Lung (tissue), 16 donors: ENCODE measurements around the gene FAM161B. TPM values are rescaled to one million over a fixed set of nuclear protein-coding genes. Genes with fewer than 3 reads are reported as not detected.

Source experiments
- ATAC-seq: fragments of 200-7000 bp; cut with Tn5 transposase; one replicate; pipeline ENCODE4 v1.9.1; 2020; ENCODE audit warnings: moderate number of reproducible peaks; ENCODE audit not compliant: insufficient read depth, low FRiP score
- DNase-seq, 3 donors: peaks; one replicate each; pipeline ENCODE4 v3.0.0-alpha.2; 2013 to 2017
- H3K27ac ChIP-seq, 2 donors: one replicate each; pipeline ENCODE4 v1.5.1; 2013; ENCODE audit warnings: mild to moderate bottlenecking in 2 of 2, moderate library complexity in 2 of 2, control low read depth in 1 of 2, inconsistent platforms in 1 of 2, low read depth in 1 of 2, low read length in 1 of 2
- H3K27me3 ChIP-seq, 3 donors: one replicate each; pipeline ENCODE4 v1.5.1; 2013; ENCODE audit warnings: low read length in 2 of 3; ENCODE audit not compliant: control insufficient read depth in 3 of 3, insufficient read depth in 3 of 3
- H3K36me3 ChIP-seq, 4 donors: one replicate each; pipeline ENCODE4 v1.5.1; 2013; ENCODE audit warnings: low read length in 4 of 4, mild to moderate bottlenecking in 1 of 4, moderate library complexity in 1 of 4; ENCODE audit not compliant: control insufficient read depth in 4 of 4, insufficient read depth in 4 of 4
- H3K4me1 ChIP-seq, 5 donors: one replicate each; pipeline ENCODE4 v1.5.1; 2013; ENCODE audit warnings: low read length in 5 of 5, mild to moderate bottlenecking in 2 of 5, moderate library complexity in 1 of 5; ENCODE audit not compliant: control insufficient read depth in 5 of 5, insufficient read depth in 5 of 5
- H3K4me3 ChIP-seq: one replicate; pipeline ENCODE4 v1.5.1; 2013; ENCODE audit warnings: mild to moderate bottlenecking, control low read depth, moderate library complexity
- H3K9ac ChIP-seq, 2 donors: one replicate each; pipeline ENCODE4 v1.5.1; 2013; ENCODE audit warnings: low read length in 2 of 2, control low read depth in 1 of 2; ENCODE audit not compliant: insufficient read depth in 1 of 2
- H3K9me3 ChIP-seq, 4 donors: one replicate each; pipeline ENCODE4 v1.5.1; 2013; ENCODE audit warnings: low read length in 3 of 4, mild to moderate bottlenecking in 1 of 4, moderate library complexity in 1 of 4; ENCODE audit not compliant: control insufficient read depth in 4 of 4, insufficient read depth in 3 of 4
- CTCF ChIP-seq: IDR thresholded peaks from 2 replicates; pipeline ENCODE4 v1.5.1; 2012; ENCODE audit warnings: mild to moderate bottlenecking; ENCODE audit errors: control extremely low read depth, extremely low read depth
- WGBS, 2 donors: extraction: QIAGEN DNeasy Blood & Tissue Kit; methylation state at CpG; one replicate each; pipeline ENCODE4 v1.1.7; 2013; 5-methylcytosine and 5-hydroxymethylcytosine counted together
- long read RNA-seq, 5 donors: transcript quantifications; one replicate each; lab custom pipeline, GENCODE V29; 2026
- polyA plus RNA-seq, 2 donors: library from polyadenylated mRNA; stranded (reverse); fragments of 200-250 nt; gene quantifications; one replicate each; pipeline ENCODE4 v1.2.1, GENCODE V29; 2013
- total RNA-seq, 2 donors: library from RNA; depleted of rRNA in 1 of 2; stranded (reverse); fragments of >200 nt in 1 of 2; gene quantifications; one replicate each; pipeline ENCODE4 v1.2.1, GENCODE V29; 2014 to 2021
- donor health status: control.
- donor health status: control.
- donor health status: Bipolar disorder and iron deficiency.
- donor health status: healthy.
- donor health status: DM: yes; HTN: yes; CAD: no.

The FAM161B gene
- total RNA-seq (1 to 10 TPM; 4.6 to 9.7 TPM), polyA plus RNA-seq (1 to 10 TPM; 1.9 to 2.2 TPM)
- long read RNA-seq, donor 1, full-length matches to known transcripts = 1 of 1 reads
- long read RNA-seq, donor 1, partial matches to known transcripts = 0 of 1 reads
- long read RNA-seq, donor 1, other reads (novel, unspliced or antisense) = 0 of 1 reads
- long read RNA-seq, donor 2 = 0 reads
- long read RNA-seq, donor 3, full-length matches to known transcripts = 1 of 1 reads
- long read RNA-seq, donor 3, partial matches to known transcripts = 0 of 1 reads
- long read RNA-seq, donor 3, other reads (novel, unspliced or antisense) = 0 of 1 reads
- long read RNA-seq, donor 4 = 0 reads
- long read RNA-seq, donor 5, full-length matches to known transcripts = 1 of 1 reads
- long read RNA-seq, donor 5, partial matches to known transcripts = 0 of 1 reads
- long read RNA-seq, donor 5, other reads (novel, unspliced or antisense) = 0 of 1 reads

- H3K27ac ChIP-seq = peak within 1 kb of the TSS; percentile 98 to 99
- TF ChIP-seq CTCF = no peak
- H3K27me3 ChIP-seq = no peaks in the 10 kb centered on the region
- peaks cover 3 to 13% (median 3%) of the 10 kb centered on the region in 5 donors for H3K4me1 ChIP-seq
- H3K9me3 ChIP-seq = no peaks in the 10 kb centered on the region
- H3K9ac ChIP-seq = peak within 1 kb of the TSS; percentile 84 to 87
- WGBS, 2 donors = 0% methylated on average over 65 to 70 of the region's 70 CpGs
- peak within 1 kb of the TSS; percentile 85 for H3K4me3 ChIP-seq
- DNase-seq (peak; percentile 97 to 99 (median 99)), ATAC-seq (peak; percentile 99)
- H3K36me3 ChIP-seq = peaks cover 7 to 15% (median 7%) of the 10 kb centered on the region in 4 donors
Observed at GRCh38 chr14:73949752-73950734, at the start of gene FAM161B, which contains the start of gene COQ6. FAM161B (minus strand) TSS chr14:73950094; CDS start chr14:73950026, 68 bp downstream. COQ6 (plus strand) TSS chr14:73950302; CDS start chr14:73950333, 31 bp downstream.

GRCh38 chr14:73998726-73999125, 48.8 kb upstream of the FAM161B start:
- peaks cover 0 to 9% (median 0%) of the 10 kb centered on the region in 5 donors for H3K4me1 ChIP-seq
- H3K36me3 ChIP-seq = peaks cover 0 to 9% (median 5%) of the 10 kb centered on the region in 4 donors
- H3K4me3 ChIP-seq = no peak overlapping the region
- DNase-seq = no peak
- TF ChIP-seq CTCF = no peak
- no peaks in the 10 kb centered on the region for H3K27me3 ChIP-seq
- H3K9ac ChIP-seq = no peak overlapping the region
- WGBS, 2 donors = 91 to 98% methylated on average over 2 of the region's 2 CpGs
- H3K9me3 ChIP-seq = no peaks in the 10 kb centered on the region
- no peak for ATAC-seq
- H3K27ac ChIP-seq = no peak overlapping the region

GRCh38 chr14:73997944-73998447, 48.1 kb upstream of the FAM161B start:
- Histone ChIP-seq H3K4me1 (peaks cover 0 to 9% (median 0%) of the 10 kb centered on the region in 5 donors), H3K27ac (no peak overlapping the region), H3K4me3 (no peak overlapping the region), H3K9ac (no peak overlapping the region), H3K9me3 (no peaks in the 10 kb centered on the region), H3K27me3 (no peaks in the 10 kb centered on the region), H3K36me3 (peaks cover 0 to 5% (median 2%) of the 10 kb centered on the region in 4 donors)
- TF ChIP-seq CTCF = no peak
- WGBS, 2 donors = 89 to 93% methylated on average over 7 of the region's 7 CpGs
- ATAC-seq = no peak
- DNase-seq = no peak
